Keratinocyte (primary cell): ENCODE results near the gene ZBTB1. TPM values are rescaled to one million over a fixed set of nuclear protein-coding genes. Genes with fewer than 3 reads are reported as not detected.

Experiments used
- DNase-seq: peaks from one replicate; pipeline ENCODE4 v3.0.0-alpha.2; 2011; ENCODE audit warnings: low read depth, missing footprints, low spot score
- FAIRE-seq: peaks from 2 replicates; lab custom pipeline; 2011; peaks lifted over from hg19 to GRCh38; lab: Jason Lieb, UNC
- H2AFZ ChIP-seq: 2 replicates; pipeline ENCODE4 v1.6.0; 2012; ENCODE audit warnings: low read length, control low read depth, inconsistent platforms; ENCODE audit not compliant: control insufficient read depth
- H3K27ac ChIP-seq: 2 replicates; pipeline ENCODE4 v1.5.1; 2011; ENCODE audit warnings: low read length; ENCODE audit not compliant: control insufficient read depth, insufficient read depth
- H3K27me3 ChIP-seq: 3 replicates; pipeline ENCODE4 v1.6.0; 2011; ENCODE audit warnings: low read length; ENCODE audit not compliant: control insufficient read depth, insufficient read depth; ENCODE audit errors: extremely low read depth
- H3K36me3 ChIP-seq, 2 experiments: 2 replicates in 1 of 2; 3 replicates in 1 of 2; pipeline ENCODE4 v1.5.1; 2011; ENCODE audit warnings: low read length in 2 of 2, mild to moderate bottlenecking in 1 of 2; ENCODE audit not compliant: control insufficient read depth in 2 of 2, insufficient read depth in 2 of 2; ENCODE audit errors: extremely low read depth in 1 of 2
- H3K4me1 ChIP-seq: 3 replicates; pipeline ENCODE4 v1.5.1; 2011; ENCODE audit warnings: low read length; ENCODE audit not compliant: control insufficient read depth, insufficient read depth; ENCODE audit errors: extremely low read depth
- H3K4me2 ChIP-seq: 3 replicates; pipeline ENCODE4 v1.6.0; 2011; ENCODE audit warnings: low read depth, low read length; ENCODE audit not compliant: control insufficient read depth, insufficient read depth; ENCODE audit errors: extremely low read depth
- H3K4me3 ChIP-seq, 3 experiments: fragments of 200-600 bp in 1 of 3; sonication (generic) in 1 of 3; 2 replicates in 2 of 3; 3 replicates in 1 of 3; pipeline ENCODE4 v1.5.1; 2011 to 2016; ENCODE audit warnings: low read length in 3 of 3, mild to moderate bottlenecking in 3 of 3, control low read depth in 2 of 3, inconsistent platforms in 1 of 3, low read depth in 1 of 3, mixed read lengths in 1 of 3, mixed run types in 1 of 3, moderate library complexity in 1 of 3; ENCODE audit not compliant: control insufficient read depth in 2 of 3, insufficient read depth in 2 of 3; ENCODE audit errors: extremely low read depth in 1 of 3
- H3K79me2 ChIP-seq: 2 replicates; pipeline ENCODE4 v1.6.0; 2012; ENCODE audit warnings: low read length; ENCODE audit not compliant: control insufficient read depth, insufficient read depth
- H3K9ac ChIP-seq: 3 replicates; pipeline ENCODE4 v1.6.0; 2011; ENCODE audit warnings: low read length; ENCODE audit not compliant: control insufficient read depth, insufficient read depth; ENCODE audit errors: extremely low read depth
- H3K9me1 ChIP-seq: 3 replicates; pipeline ENCODE4 v1.6.0; 2011; ENCODE audit warnings: low read length; ENCODE audit not compliant: control insufficient read depth, insufficient read depth; ENCODE audit errors: extremely low read depth
- H3K9me3 ChIP-seq: 2 replicates; pipeline ENCODE4 v1.5.1; 2012; ENCODE audit warnings: low read depth, low read length; ENCODE audit not compliant: control insufficient read depth
- H4K20me1 ChIP-seq: 3 replicates; pipeline ENCODE4 v1.6.0; 2011; ENCODE audit warnings: low read length; ENCODE audit not compliant: control insufficient read depth, insufficient read depth; ENCODE audit errors: extremely low read depth
- EZH2 ChIP-seq: IDR thresholded peaks from one replicate; pipeline ENCODE4 v1.6.1; 2012; ENCODE audit warnings: inconsistent platforms, mild to moderate bottlenecking, low read length, moderate library complexity
- dilution Hi-C: fragments of 300-500 bp; cut with MboI; formaldehyde crosslinking; loops from one replicate; pipeline ENCODE4 v1.7.0; 2020; ENCODE audit warnings: low sequenced_read_pairs; ENCODE audit not compliant: extremely low pct_ligation_motif_present
- polyA plus RNA-seq, 5 experiments: library from polyadenylated mRNA; depleted of rRNA in 3 of 5; stranded (reverse) in 3 of 5; stranded (forward) in 1 of 5; unstranded in 1 of 5; fragments of >200 nt; gene quantifications; 1 replicate in 1 of 5; 2 replicates in 3 of 5; 3 replicates in 1 of 5; pipeline versions ENCODE4 v1.2.1 to v1.2.3, GENCODE V29; 2011 to 2012; ENCODE audit warnings: missing spikeins in 2 of 5, low read depth in 1 of 5, low replicate concordance in 1 of 5
- TF ChIP-seq, protein P1 (sequence below), 3 experiments: IDR thresholded peaks in 1 of 3; conservative IDR thresholded peaks in 1 of 3; optimal IDR thresholded peaks in 1 of 3; 2 replicates in 2 of 3; 3 replicates in 1 of 3; pipeline versions ENCODE3 to v1.5.1; 2011; ENCODE audit warnings: low read length in 3 of 3, mild to moderate bottlenecking in 3 of 3, moderate library complexity in 2 of 3, control low read depth in 1 of 3, inconsistent platforms in 1 of 3; ENCODE audit not compliant: insufficient read depth in 2 of 3; ENCODE audit errors: extremely low read depth in 1 of 3

Gene ZBTB1
- polyA plus RNA-seq, 1 donor (not counting 4 experiments of a cell fraction or from before 2014, with no cell fraction given), result 40.7 TPM

DNA sequence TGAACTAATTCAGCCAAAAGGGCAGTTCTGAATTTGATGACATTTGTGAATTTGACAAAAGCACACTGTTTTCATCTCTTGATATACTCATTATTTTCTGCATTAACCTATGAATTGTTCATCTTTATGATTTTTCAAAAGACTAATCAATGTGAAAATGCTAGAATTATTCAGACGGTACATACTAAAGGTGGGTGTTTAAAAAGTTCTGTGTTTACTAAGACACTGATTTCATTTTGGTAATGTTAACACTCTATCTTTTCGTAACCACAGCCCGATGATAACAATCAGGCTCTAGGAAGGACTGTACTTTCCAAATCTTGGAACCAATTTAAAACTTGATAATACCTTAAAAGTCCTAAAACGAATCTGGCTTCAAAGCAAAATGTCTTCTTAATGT is 29.9 kb upstream of the ZBTB1 start:
- Histone ChIP-seq H3K27me3 (no peaks in the 10 kb centered on the region), H3K9ac (no peak overlapping the region), H3K9me1 (no peaks in the 10 kb centered on the region), H3K9me3 (no peaks in the 10 kb centered on the region), H3K4me1 (no peaks in the 10 kb centered on the region), H3K36me3 (no peaks in the 10 kb centered on the region), H3K4me2 (no peak overlapping the region), H2AFZ (no peak overlapping the region), H3K4me3 (no peak overlapping the region), H3K27ac (no peak overlapping the region), H4K20me1 (no peaks in the 10 kb centered on the region), H3K79me2 (no peaks in the 10 kb centered on the region)
- FAIRE-seq (no peak), DNase-seq (no peak)
- dilution Hi-C loops, result no loop called here
- TF ChIP-seq, protein P1, sequence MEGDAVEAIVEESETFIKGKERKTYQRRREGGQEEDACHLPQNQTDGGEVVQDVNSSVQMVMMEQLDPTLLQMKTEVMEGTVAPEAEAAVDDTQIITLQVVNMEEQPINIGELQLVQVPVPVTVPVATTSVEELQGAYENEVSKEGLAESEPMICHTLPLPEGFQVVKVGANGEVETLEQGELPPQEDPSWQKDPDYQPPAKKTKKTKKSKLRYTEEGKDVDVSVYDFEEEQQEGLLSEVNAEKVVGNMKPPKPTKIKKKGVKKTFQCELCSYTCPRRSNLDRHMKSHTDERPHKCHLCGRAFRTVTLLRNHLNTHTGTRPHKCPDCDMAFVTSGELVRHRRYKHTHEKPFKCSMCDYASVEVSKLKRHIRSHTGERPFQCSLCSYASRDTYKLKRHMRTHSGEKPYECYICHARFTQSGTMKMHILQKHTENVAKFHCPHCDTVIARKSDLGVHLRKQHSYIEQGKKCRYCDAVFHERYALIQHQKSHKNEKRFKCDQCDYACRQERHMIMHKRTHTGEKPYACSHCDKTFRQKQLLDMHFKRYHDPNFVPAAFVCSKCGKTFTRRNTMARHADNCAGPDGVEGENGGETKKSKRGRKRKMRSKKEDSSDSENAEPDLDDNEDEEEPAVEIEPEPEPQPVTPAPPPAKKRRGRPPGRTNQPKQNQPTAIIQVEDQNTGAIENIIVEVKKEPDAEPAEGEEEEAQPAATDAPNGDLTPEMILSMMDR (optimal IDR thresholded peaks at IDR 0.05 in 1 of 3, IDR thresholded peaks at IDR 0.05 in 1 of 3, conservative IDR thresholded peaks at IDR 0.05 in 1 of 3; ENCODE audit: extremely low read depth in 1 of 3, insufficient read depth in 2 of 3, low read length in 3 of 3), result no peak
- no peak for TF ChIP-seq EZH2

DNA sequence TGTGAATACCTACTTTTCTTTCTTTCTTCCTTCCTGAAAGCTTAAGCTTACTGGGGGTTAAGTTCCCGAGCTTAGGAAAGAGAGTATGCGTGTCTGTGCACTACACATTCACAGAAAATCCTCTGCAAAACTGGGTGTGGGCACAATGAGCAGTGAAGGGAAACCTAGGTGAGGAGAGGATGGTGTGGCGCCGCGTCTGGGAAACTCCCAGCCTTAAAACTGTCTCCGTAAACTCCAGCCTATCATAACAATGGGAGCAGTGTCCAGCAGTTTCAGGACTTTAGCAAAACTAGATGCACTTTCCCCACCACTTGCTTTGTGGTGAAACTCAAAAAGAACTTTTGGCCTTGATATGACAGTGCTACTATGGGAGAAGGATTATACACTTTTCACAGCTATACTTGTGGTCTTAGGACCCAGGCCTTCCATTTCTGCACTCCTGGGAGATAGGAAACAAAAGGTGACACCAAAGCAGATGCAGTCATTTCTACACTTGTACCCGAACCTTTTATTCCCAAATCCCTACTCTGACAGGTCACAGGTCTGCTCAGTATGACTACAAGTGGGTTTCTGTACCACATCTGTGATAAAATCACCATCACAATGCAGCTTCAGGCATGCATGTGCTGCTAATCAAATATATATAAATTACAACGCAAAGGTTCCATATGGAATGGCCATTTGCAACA is 28.8 kb upstream of the ZBTB1 start:
- Histone ChIP-seq H2AFZ (no peak overlapping the region), H3K27me3 (no peaks in the 10 kb centered on the region), H3K79me2 (no peaks in the 10 kb centered on the region), H3K4me2 (no peak overlapping the region), H3K9ac (no peak overlapping the region), H3K4me3 (no peak overlapping the region), H3K36me3 (no peaks in the 10 kb centered on the region), H3K27ac (no peak overlapping the region), H3K4me1 (no peaks in the 10 kb centered on the region), H4K20me1 (no peaks in the 10 kb centered on the region), H3K9me1 (no peaks in the 10 kb centered on the region), H3K9me3 (no peaks in the 10 kb centered on the region)
- TF ChIP-seq, protein P1 (optimal IDR thresholded peaks at IDR 0.05 in 1 of 3, IDR thresholded peaks at IDR 0.05 in 1 of 3, conservative IDR thresholded peaks at IDR 0.05 in 1 of 3; ENCODE audit: extremely low read depth in 1 of 3, insufficient read depth in 2 of 3, low read length in 3 of 3), result no peak
- TF ChIP-seq EZH2, result no peak
- FAIRE-seq (no peak), DNase-seq (no peak)
- dilution Hi-C loops, result no loop called here
